PC-3 (cell line): ENCODE results near the gene ALOX12B.
"Not testable (repeated sequence)": the region's sequence is repeated elsewhere in the genome, so short reads cannot be mapped to it uniquely, and the experiment has no call there.

Experiments
- CTCF ChIP-seq: fragments of 300-600 bp; sonication (generic); conservative IDR thresholded peaks from 2 replicates; pipeline ENCODE4 v1.5.1; 2017; ENCODE audit warnings: antibody characterized with exemption, low read depth, mild to moderate bottlenecking, low read length
- EZH2 ChIP-seq: fragments of 300-600 bp; sonication (generic); IDR thresholded peaks from one replicate; pipeline ENCODE4 v1.6.1; 2017; ENCODE audit warnings: antibody characterized with exemption, mild to moderate bottlenecking, low read length; ENCODE audit not compliant: unreplicated experiment
- EZH2phosphoT487 ChIP-seq: fragments of 300-600 bp; sonication (generic); IDR thresholded peaks from 2 replicates; pipeline ENCODE4 v1.6.1; 2018; ENCODE audit warnings: mild to moderate bottlenecking, antibody characterized with exemption, low read length, borderline replicate concordance

DNA sequence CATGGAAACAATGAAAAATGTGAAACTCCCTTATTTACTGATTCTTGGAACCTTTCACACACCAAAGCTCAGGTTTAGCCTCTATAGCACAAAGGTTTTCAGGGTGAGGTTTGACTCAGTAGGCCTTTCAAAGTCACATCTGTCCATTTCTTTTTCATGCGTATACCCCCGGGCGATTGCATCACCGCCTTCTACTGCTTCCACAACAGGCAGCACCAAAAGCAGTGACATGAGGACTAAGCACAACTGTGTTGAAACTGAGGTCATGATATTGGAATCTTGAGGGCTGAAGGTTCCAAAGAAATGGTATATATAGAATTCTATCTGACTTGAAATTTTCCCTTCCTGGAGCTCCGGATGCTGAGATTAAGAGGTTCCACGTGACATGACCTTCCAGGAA is 63.4 kb downstream of the ALOX12B start:
- not testable (repeated sequence) for TF ChIP-seq EZH2, EZH2phosphoT487, CTCF
